ENCODE results near the gene CPNE5.

DNA sequence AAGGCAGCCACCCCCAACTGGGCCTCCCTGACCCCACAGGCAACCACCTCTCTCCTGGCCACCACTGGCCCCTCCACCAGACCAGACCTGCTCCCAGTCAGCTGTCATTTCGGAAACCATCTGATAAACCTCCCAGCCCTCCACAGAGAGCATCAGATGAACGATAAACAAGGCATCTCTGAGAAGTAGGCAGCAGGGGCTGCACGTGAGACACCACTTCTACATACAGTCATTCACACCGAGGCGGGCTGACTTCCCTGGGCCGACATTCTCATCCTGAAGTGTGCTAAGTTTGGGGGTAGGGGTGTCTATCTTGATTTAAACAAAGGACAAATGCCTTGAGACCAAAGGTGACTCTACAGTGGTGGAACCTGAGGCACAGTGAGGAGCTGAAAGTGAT, 13.8 kb downstream of the CPNE5 start:
- TF ChIP-seq EZH2 (IDR thresholded peaks at IDR 0.05; ENCODE audit: borderline replicate concordance) (no peak), EZH2phosphoT487 (IDR thresholded peaks at IDR 0.05; ENCODE audit: low read depth, severe bottlenecking, unreplicated experiment) (no peak)
- TF ChIP-seq, protein P1, sequence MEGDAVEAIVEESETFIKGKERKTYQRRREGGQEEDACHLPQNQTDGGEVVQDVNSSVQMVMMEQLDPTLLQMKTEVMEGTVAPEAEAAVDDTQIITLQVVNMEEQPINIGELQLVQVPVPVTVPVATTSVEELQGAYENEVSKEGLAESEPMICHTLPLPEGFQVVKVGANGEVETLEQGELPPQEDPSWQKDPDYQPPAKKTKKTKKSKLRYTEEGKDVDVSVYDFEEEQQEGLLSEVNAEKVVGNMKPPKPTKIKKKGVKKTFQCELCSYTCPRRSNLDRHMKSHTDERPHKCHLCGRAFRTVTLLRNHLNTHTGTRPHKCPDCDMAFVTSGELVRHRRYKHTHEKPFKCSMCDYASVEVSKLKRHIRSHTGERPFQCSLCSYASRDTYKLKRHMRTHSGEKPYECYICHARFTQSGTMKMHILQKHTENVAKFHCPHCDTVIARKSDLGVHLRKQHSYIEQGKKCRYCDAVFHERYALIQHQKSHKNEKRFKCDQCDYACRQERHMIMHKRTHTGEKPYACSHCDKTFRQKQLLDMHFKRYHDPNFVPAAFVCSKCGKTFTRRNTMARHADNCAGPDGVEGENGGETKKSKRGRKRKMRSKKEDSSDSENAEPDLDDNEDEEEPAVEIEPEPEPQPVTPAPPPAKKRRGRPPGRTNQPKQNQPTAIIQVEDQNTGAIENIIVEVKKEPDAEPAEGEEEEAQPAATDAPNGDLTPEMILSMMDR (IDR thresholded peaks at IDR 0.05; ENCODE audit: poor library complexity) = no peak
